Ishikawa (cell line): ENCODE data around the gene SGCD.

ENCODE experiments used
- CEBPB ChIP-seq: IDR thresholded peaks from 2 replicates; pipeline ENCODE4 v1.6.1; 2012
- EP300 ChIP-seq: IDR thresholded peaks from 2 replicates; pipeline ENCODE4 v1.6.1; 2012; ENCODE audit warnings: borderline replicate concordance
- REST ChIP-seq: IDR thresholded peaks from 2 replicates; pipeline ENCODE4 v1.6.1; 2012; ENCODE audit warnings: low read depth, mild to moderate bottlenecking

DNA sequence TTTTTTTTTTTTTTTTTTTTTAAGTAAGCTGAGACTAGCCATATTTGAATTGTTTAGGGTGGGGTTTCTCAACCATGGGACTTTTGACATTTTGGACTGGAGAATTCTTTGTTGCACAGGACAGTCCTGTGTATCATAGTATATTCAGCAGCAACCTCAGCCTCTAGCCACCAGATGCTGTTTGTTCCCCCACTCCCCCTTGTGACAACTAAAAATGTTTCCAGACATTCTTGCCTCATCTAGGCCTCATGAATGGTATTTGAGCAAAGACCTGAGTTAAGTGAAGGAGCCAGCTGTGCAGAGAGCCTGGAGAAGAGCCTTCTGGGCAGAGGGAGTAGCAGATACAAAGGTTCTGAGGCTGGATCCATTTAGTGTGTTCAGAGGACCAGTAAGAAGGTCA, 155.9 kb downstream of the SGCD start:
- TF ChIP-seq REST (no peak), CEBPB (no peak), EP300 (no peak)
